PC-3 (cell line): ENCODE results near the gene ANKS1B.

Source experiments
- EZH2 ChIP-seq: fragments of 300-600 bp; sonication (generic); IDR thresholded peaks from one replicate; pipeline ENCODE4 v1.6.1; 2017; ENCODE audit warnings: antibody characterized with exemption, mild to moderate bottlenecking, low read length; ENCODE audit not compliant: unreplicated experiment
- EZH2phosphoT487 ChIP-seq: fragments of 300-600 bp; sonication (generic); IDR thresholded peaks from 2 replicates; pipeline ENCODE4 v1.6.1; 2018; ENCODE audit warnings: mild to moderate bottlenecking, antibody characterized with exemption, low read length, borderline replicate concordance
- TF ChIP-seq, protein P1 (sequence below): fragments of 300-600 bp; sonication (generic); conservative IDR thresholded peaks from 2 replicates; pipeline ENCODE4 v1.5.1; 2017; ENCODE audit warnings: antibody characterized with exemption, low read depth, mild to moderate bottlenecking, low read length

DNA sequence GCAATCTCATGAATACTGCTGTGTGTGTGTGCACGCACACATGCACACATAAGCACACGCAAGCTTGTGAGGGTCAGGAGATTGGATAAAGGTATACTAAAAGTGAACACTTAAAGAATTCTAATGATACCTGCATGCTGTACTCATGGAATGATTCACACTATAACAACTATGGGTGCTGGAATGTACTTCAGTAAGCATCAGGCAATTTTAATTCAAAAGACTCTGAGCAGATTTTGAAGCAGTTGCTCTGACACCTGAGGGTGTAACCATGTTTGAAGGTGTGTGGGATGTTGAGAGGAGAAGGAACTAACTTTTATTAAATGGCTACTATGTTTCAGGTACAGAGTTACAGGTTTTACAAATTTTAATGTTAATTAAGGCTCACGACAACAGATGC lies 275.6 kb downstream of the ANKS1B start:
- TF ChIP-seq, protein P1, sequence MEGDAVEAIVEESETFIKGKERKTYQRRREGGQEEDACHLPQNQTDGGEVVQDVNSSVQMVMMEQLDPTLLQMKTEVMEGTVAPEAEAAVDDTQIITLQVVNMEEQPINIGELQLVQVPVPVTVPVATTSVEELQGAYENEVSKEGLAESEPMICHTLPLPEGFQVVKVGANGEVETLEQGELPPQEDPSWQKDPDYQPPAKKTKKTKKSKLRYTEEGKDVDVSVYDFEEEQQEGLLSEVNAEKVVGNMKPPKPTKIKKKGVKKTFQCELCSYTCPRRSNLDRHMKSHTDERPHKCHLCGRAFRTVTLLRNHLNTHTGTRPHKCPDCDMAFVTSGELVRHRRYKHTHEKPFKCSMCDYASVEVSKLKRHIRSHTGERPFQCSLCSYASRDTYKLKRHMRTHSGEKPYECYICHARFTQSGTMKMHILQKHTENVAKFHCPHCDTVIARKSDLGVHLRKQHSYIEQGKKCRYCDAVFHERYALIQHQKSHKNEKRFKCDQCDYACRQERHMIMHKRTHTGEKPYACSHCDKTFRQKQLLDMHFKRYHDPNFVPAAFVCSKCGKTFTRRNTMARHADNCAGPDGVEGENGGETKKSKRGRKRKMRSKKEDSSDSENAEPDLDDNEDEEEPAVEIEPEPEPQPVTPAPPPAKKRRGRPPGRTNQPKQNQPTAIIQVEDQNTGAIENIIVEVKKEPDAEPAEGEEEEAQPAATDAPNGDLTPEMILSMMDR, result no peak
- TF ChIP-seq EZH2, result no peak
- no peak for TF ChIP-seq EZH2phosphoT487
